Measurements from ENCODE around the gene SMYD4.
"Not testable (repeated sequence)": the region's sequence is repeated elsewhere in the genome, so short reads cannot be mapped to it uniquely, and the experiment has no call there.

Gene SMYD4

GRCh38 chr17:1829216-1829591 lies 498 bp downstream of the SMYD4 start:
- peak in 1 of 3 donors; percentile 18 for DNase-seq (ENCODE audit: low read depth in 2 of 3, low spot score in 1 of 3)

DNA sequence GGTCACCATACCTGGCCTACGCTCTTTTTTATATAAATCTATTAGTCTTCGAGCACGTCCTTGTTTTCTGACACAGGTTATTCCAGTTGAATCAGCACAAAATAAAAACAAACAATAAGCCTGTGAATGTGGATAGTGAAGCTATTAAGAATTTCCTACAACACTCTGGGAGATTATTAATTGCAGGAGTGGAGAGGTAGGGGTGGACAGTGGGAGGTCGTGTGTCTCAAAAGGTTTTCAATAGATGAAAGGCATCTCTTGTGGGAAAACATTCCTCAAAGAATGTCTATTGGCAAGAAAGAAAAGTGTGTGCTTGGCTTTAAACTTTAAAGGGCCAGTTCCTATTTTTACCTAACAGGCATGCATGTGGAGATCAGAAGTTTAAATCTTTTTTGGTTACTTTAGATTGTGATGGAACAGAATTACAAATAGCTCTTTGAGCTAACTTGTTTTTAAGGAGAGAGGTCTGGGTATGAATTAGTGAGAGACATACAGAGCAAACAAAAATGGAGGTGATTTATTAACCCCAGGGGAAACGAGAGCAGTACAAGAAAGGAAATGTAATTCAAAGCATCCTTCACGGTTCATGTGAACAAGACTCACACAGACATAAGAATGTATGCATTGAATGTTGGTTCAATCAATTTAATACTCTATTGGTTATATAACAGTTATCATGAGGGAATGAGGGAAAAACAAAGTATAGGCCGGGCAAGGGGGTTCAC lies 9.0 kb downstream of the SMYD4 start:
- no peak for DNase-seq (ENCODE audit: low read depth in 2 of 3, low spot score in 1 of 3)

DNA sequence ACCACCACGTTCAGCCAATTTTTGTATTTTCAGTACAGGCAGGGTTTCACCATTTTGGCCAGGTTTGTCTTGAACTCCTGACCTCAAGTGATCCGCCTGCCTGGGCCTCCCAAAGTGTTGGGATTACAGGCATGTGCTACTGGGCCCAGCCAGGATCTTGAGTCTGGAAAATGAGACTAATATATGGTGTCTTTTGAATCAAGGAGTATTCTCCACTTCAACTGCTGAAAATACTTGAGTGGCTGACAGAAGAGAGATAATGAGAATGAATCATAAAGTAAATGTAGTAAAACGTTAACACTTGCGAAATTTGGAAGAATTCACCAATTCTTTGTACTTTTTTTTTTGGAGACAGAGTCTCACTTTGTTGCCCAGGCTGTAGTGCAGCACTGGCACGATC lies 16.6 kb downstream of the SMYD4 start:
- no peak for DNase-seq (ENCODE audit: low read depth in 2 of 3, low spot score in 1 of 3)

- no peak for DNase-seq (ENCODE audit: low read depth in 2 of 3, low spot score in 1 of 3)
Measured at GRCh38 chr17:1810450-1811103, 19.1 kb downstream of the SMYD4 start.

DNA sequence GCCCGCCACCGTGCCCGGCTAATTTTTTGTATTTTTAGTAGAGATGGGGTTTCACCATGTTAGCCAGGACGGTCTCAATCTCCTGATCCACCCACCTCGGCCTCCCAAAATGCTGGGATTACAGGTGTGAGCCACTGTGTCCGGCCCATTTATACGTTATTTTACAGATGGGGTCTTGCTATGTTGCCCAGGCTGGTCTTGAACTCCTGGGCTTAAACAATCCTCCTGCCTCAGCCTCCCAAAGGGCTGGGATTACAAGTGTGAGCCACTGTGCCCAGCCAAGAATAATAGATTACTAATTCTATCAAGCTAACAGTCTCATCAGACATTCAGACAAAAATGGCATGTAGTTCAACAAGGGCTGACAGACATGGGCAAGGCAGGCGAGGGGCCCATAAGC lies 19.9 kb downstream of the SMYD4 start:
- DNase-seq (ENCODE audit: low read depth in 2 of 3, low spot score in 1 of 3) = not testable (repeated sequence)

DNA sequence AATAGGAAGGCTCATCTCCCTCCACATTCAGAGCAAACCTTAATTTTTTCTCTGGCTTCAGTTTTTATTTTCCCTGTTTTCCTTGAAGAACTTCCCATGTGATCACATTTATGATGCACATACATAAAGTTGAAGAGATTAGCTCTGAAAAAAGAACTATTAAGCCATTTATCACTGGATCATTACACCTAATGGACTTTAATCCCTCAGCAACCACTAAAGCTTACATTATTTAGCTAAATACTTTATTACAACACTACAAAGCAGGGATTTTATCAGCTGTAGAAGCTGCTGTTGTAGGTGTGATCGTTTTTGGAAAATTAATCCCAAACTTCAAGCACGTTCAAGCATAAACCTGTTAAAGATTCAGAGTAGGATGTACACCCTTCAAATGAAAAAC lies 21.1 kb downstream of the SMYD4 start:
- no peak for DNase-seq (ENCODE audit: low read depth in 2 of 3, low spot score in 1 of 3)

GRCh38 chr17:1807890-1808289 lies 21.8 kb downstream of the SMYD4 start:
- no peak for DNase-seq (ENCODE audit: low read depth in 2 of 3, low spot score in 1 of 3)

DNA sequence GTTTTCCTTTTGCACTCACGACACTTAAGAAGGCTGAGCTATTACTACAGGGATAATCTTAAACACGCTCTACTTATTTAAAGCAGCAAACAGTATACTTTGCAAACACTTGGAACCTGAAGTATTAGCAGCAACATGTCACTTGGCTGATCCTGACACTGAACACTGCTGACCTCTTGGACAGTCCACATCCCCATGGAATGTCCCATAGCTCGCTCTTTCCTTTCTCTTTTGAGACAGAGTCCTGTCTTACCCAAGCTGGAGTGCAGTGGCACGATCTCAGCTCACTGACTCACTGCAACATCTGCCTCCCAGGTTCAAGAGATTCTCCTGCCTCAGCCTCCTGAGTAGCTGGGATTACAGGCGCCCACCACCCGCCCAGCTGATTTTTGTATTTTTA lies 26.4 kb downstream of the SMYD4 start:
- DNase-seq (ENCODE audit: low read depth in 2 of 3, low spot score in 1 of 3) = no peak

- DNase-seq (ENCODE audit: low read depth in 2 of 3, low spot score in 1 of 3) = no peak
Measured at GRCh38 chr17:1802429-1802828, 27.3 kb downstream of the SMYD4 start.

- DNase-seq (ENCODE audit: low read depth in 2 of 3, low spot score in 1 of 3) = no peak
Measured at GRCh38 chr17:1800712-1801111, 29.0 kb downstream of the SMYD4 start.

DNA sequence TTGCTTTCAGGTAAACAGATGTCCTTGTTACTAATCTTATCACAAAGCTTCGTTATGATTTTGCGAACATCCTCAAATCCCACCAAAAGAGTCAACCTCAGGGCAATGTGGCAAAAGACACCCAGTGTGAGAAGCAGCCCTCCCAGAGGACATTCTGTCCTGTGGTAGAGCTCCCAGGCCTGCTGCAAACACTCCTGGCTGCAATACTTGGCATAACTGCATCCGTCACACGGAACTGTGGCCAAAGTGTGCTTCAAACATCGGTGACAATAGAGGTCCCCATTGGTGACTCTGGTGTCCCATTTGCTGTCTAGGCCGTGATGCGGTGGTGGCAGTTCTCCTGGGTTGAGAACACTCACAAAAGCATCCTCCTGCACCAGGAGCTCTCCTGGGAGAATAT lies 29.5 kb downstream of the SMYD4 start:
- DNase-seq (ENCODE audit: low read depth in 2 of 3, low spot score in 1 of 3) = no peak

- not testable (repeated sequence) for DNase-seq (ENCODE audit: low read depth in 2 of 3, low spot score in 1 of 3)
Measured at GRCh38 chr17:1797846-1798245, 31.9 kb downstream of the SMYD4 start.

DNA sequence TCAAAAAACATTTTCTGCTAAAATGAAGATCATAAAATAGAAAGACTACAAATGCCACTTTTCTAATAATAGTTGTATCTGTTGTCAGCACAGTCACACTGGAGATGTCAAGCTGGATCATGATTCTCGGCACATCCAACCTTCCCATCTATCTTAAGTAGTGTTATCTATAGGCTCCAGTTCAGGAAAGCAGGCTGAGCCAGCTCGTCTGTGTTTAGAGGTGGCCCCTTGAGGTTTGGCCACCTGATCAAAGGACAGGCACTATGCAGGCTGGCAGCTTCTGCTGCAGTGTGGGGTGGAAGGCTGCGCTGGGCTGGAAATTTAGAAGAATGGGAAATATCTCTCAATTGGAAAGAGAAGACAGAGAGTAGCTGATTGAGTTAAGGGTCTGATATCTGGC lies 32.4 kb downstream of the SMYD4 start:
- DNase-seq (ENCODE audit: low read depth in 2 of 3, low spot score in 1 of 3) = no peak

DNA sequence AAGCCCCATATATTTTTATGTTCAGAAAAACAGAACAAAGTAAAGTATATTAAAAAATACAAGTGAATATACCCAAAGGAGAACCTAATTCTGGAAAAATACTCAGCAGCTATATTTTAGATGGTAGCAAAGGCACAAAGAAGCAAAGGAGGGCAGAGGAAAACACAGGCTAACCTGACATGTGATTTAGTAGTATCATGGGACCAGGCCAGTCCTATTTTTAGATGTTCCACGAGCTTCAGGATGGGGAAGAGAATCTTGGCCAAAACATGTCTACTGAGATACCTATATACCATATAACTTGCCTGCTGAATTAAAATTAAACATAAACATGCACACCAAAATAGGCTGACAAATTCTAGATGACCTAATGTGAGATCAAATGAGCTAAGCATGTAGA lies 32.9 kb downstream of the SMYD4 start:
- no peak for DNase-seq (ENCODE audit: low read depth in 2 of 3, low spot score in 1 of 3)

GRCh38 chr17:1793447-1793806 lies 36.3 kb downstream of the SMYD4 start:
- DNase-seq (ENCODE audit: low read depth in 2 of 3, low spot score in 1 of 3) = no peak

GRCh38 chr17:1792495-1793446 lies 36.9 kb downstream of the SMYD4 start:
- no peak for DNase-seq (ENCODE audit: low read depth in 2 of 3, low spot score in 1 of 3)

- DNase-seq (ENCODE audit: low read depth in 2 of 3, low spot score in 1 of 3) = no peak
Measured at GRCh38 chr17:1789936-1790335, 39.8 kb downstream of the SMYD4 start.

DNA sequence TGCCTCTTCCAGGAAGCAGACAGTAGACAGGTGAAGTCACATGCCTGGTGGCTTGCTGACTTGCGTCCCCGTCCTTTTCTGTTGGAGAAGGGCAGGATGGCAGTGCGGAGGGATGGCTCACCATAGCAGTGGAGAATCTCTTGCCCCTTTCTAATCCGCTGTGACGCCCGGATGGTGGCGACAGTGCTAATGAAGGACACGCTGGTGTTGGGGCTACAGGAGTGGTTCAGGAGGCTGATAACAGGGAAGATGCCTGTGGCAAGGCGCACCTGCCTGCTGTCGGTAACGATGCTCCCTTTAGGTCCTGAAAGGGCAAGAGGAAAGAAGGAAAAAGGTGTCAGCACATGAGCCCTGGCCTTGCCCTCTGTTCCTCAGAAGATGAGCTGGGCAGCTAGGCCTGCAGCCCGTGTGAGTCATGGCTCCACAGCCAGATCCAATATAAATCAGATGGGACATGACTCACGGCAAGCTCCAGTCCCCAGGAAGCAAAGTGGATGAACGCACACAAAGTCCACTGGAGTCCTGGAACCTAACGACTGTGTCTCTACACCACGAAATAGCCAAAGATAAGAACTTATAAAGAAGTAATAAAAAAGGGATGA lies 42.3 kb downstream of the SMYD4 start:
- DNase-seq (ENCODE audit: low read depth in 2 of 3, low spot score in 1 of 3) = no peak

- no peak for DNase-seq (ENCODE audit: low read depth in 2 of 3, low spot score in 1 of 3)
Measured at GRCh38 chr17:1786708-1787107, 43.0 kb downstream of the SMYD4 start.

DNA sequence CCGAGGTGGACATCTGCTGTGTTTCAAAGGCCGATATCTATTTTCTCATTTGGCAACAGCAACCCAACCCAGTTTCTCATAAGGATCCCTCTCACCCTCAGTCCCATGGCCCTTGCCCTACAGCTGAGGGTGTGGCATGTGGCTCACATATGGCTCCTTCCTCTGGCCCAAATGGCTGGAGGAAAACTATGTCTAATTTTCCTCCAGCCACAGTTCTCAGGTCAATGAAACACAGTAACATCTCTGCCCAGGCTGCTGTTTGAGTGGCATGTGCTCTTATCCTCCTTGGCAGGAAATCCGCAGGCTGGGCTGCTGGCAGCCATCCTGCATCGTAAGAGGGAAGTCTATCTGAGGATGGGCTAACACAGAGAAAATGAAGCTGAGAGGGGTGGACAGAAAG lies 43.8 kb downstream of the SMYD4 start:
- no peak for DNase-seq (ENCODE audit: low read depth in 2 of 3, low spot score in 1 of 3)

DNA sequence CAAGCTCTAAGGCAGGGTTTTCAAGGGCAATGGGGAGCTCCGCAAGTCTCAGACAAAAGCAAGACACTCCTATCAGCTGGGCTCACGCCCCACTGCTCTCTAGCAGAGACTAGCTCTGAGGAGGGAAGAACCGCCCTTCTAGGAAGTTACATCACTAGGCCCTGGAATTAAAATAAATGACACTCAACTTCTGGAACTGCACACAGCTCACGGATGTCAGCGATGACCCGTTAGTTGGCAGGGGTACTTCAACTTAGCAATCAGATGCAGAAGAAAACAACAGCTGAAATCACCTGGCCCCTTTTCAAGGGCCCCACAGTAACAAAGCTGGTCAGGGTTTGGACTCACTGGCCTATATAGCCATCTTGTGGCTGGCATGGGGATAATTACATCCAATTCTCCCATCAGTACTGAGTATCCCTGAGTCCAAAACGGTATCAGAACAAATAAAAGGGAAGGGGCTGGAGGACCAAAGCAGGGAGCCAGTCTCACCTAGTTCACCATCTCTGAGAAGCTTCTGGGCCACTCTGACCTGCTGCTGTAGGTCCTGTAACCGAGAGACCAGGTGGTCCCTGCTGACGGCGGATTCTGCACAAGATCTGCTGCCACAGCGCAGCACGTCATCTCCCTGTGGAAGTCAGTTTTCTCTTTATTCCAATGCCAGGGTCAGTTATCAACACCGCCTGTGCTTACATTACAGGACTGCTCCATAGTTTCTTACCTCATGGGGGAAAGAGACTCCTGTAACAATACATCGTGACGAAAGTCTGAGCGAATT lies 45.7 kb downstream of the SMYD4 start:
- no peak for DNase-seq (ENCODE audit: low read depth in 2 of 3, low spot score in 1 of 3)

All from stimulated activated CD4-positive, alpha-beta T cell treated with anti-CD3 and anti-CD28 coated beads, Interleukin-12 subunit alpha, Interleukin-12 subunit beta, amount 100 ng/mL, for 48 hours (primary cell).